ENCODE data around the gene TMEM200A.

The TMEM200A gene

GRCh38 chr6:130482645-130483390, 117.0 kb downstream of the TMEM200A start:
- Histone ChIP-seq H3K4me3 (ENCODE audit: low read depth, low read length) (no peak overlapping the region), H3K27me3 (ENCODE audit: insufficient read depth, low read length) (no peaks in the 10 kb centered on the region), H3K27ac (ENCODE audit: low read depth, low read length) (peak overlapping the region; percentile 45), H3K36me3 (ENCODE audit: insufficient read depth, low read length) (no peaks in the 10 kb centered on the region), H2AFZ (ENCODE audit: low read length, unreplicated experiment) (no peak overlapping the region), H3K4me1 (ENCODE audit: control insufficient read depth, insufficient read depth, low read length, unreplicated experiment) (peaks cover 15% of the 10 kb centered on the region), H3K79me2 (ENCODE audit: control insufficient read depth, insufficient read depth, low read length, unreplicated experiment) (no peaks in the 10 kb centered on the region)

GRCh38 chr6:130485870-130486269, 120.1 kb downstream of the TMEM200A start:
- H3K27ac ChIP-seq (ENCODE audit: low read depth, low read length), result no peak overlapping the region
- no peaks in the 10 kb centered on the region for H3K36me3 ChIP-seq (ENCODE audit: insufficient read depth, low read length)
- H3K27me3 ChIP-seq (ENCODE audit: insufficient read depth, low read length), result no peaks in the 10 kb centered on the region
- H2AFZ ChIP-seq (ENCODE audit: low read length, unreplicated experiment), result no peak overlapping the region
- H3K4me3 ChIP-seq (ENCODE audit: low read depth, low read length), result no peak overlapping the region
- no peaks in the 10 kb centered on the region for H3K79me2 ChIP-seq (ENCODE audit: control insufficient read depth, insufficient read depth, low read length, unreplicated experiment)
- peaks cover 15% of the 10 kb centered on the region for H3K4me1 ChIP-seq (ENCODE audit: control insufficient read depth, insufficient read depth, low read length, unreplicated experiment)

GRCh38 chr6:130486417-130486816, 120.6 kb downstream of the TMEM200A start:
- H3K27ac ChIP-seq (ENCODE audit: low read depth, low read length), result no peak overlapping the region
- H3K27me3 ChIP-seq (ENCODE audit: insufficient read depth, low read length), result no peaks in the 10 kb centered on the region
- no peaks in the 10 kb centered on the region for H3K36me3 ChIP-seq (ENCODE audit: insufficient read depth, low read length)
- H2AFZ ChIP-seq (ENCODE audit: low read length, unreplicated experiment), result no peak overlapping the region
- H3K4me3 ChIP-seq (ENCODE audit: low read depth, low read length), result no peak overlapping the region
- H3K79me2 ChIP-seq (ENCODE audit: control insufficient read depth, insufficient read depth, low read length, unreplicated experiment), result no peaks in the 10 kb centered on the region
- H3K4me1 ChIP-seq (ENCODE audit: control insufficient read depth, insufficient read depth, low read length, unreplicated experiment), result peaks cover 15% of the 10 kb centered on the region

- no peaks in the 10 kb centered on the region for H3K36me3 ChIP-seq (ENCODE audit: insufficient read depth, low read length)
- H2AFZ ChIP-seq (ENCODE audit: low read length, unreplicated experiment), result no peak overlapping the region
- no peak overlapping the region for H3K27ac ChIP-seq (ENCODE audit: low read depth, low read length)
- H3K4me1 ChIP-seq (ENCODE audit: control insufficient read depth, insufficient read depth, low read length, unreplicated experiment), result peaks cover 3% of the 10 kb centered on the region
- no peak overlapping the region for H3K4me3 ChIP-seq (ENCODE audit: low read depth, low read length)
- no peaks in the 10 kb centered on the region for H3K79me2 ChIP-seq (ENCODE audit: control insufficient read depth, insufficient read depth, low read length, unreplicated experiment)
- no peaks in the 10 kb centered on the region for H3K27me3 ChIP-seq (ENCODE audit: insufficient read depth, low read length)
Observed at GRCh38 chr6:130489514-130489913, 123.7 kb downstream of the TMEM200A start.

Data from ACC112 (cell line).